Measurements from ENCODE around the gene TYSND1. TPM values are rescaled to one million over a fixed set of nuclear protein-coding genes. Genes with fewer than 3 reads are reported as not detected.

TYSND1 gene
- total RNA-seq, 1 donor from 2014 or later = 13.8 TPM

GRCh38 chr10:70135046-70135445 is 11.5 kb downstream of the TYSND1 start:
- no peak for DNase-seq (ENCODE audit: extremely low spot score, unreplicated experiment)
- Mint-ChIP-seq H3K27me3 (ENCODE audit: unreplicated experiment) (no peaks in the 10 kb centered on the region), H3K27ac (ENCODE audit: unreplicated experiment) (no peak overlapping the region), H3K36me3 (ENCODE audit: unreplicated experiment) (peaks cover 13% of the 10 kb centered on the region), H3K4me1 (ENCODE audit: unreplicated experiment) (peaks cover 31% of the 10 kb centered on the region), H3K9me3 (ENCODE audit: unreplicated experiment) (no peaks in the 10 kb centered on the region), H3K4me3 (ENCODE audit: unreplicated experiment) (no peak overlapping the region)
- no peak for TF ChIP-seq CTCF (IDR thresholded peaks at IDR 0.05)

- Mint-ChIP-seq H3K4me1 (ENCODE audit: unreplicated experiment) (peaks cover 31% of the 10 kb centered on the region), H3K27me3 (ENCODE audit: unreplicated experiment) (no peaks in the 10 kb centered on the region), H3K9me3 (ENCODE audit: unreplicated experiment) (no peaks in the 10 kb centered on the region), H3K4me3 (ENCODE audit: unreplicated experiment) (peak within 1 kb of the TSS; percentile 84), H3K27ac (ENCODE audit: unreplicated experiment) (peak within 1 kb of the TSS; percentile 93), H3K36me3 (ENCODE audit: unreplicated experiment) (peaks cover 5% of the 10 kb centered on the region)
- peak; percentile 91 for DNase-seq (ENCODE audit: extremely low spot score, unreplicated experiment)
- no peak for TF ChIP-seq CTCF (IDR thresholded peaks at IDR 0.05)
These were observed 14.1 kb downstream of the TYSND1 start, which contains the start of gene AIFM2 for GRCh38 chr10:70132098-70133029. Gene AIFM2, minus strand, starts transcription at chr10:70132825. Its CDS starts 8,741 bp downstream, at chr10:70124084.

- DNase-seq (ENCODE audit: extremely low spot score, unreplicated experiment) = no peak
- Mint-ChIP-seq H3K9me3 (ENCODE audit: unreplicated experiment) (no peaks in the 10 kb centered on the region), H3K36me3 (ENCODE audit: unreplicated experiment) (peaks cover 3% of the 10 kb centered on the region), H3K27me3 (ENCODE audit: unreplicated experiment) (no peaks in the 10 kb centered on the region), H3K4me3 (ENCODE audit: unreplicated experiment) (peak overlapping the region; percentile 84), H3K4me1 (ENCODE audit: unreplicated experiment) (peaks cover 31% of the 10 kb centered on the region), H3K27ac (ENCODE audit: unreplicated experiment) (peak overlapping the region; percentile 93)
- TF ChIP-seq CTCF (IDR thresholded peaks at IDR 0.05) = no peak
These were observed 15.0 kb downstream of the TYSND1 start for GRCh38 chr10:70131560-70131937.

- Mint-ChIP-seq H3K27me3 (ENCODE audit: unreplicated experiment) (no peaks in the 10 kb centered on the region), H3K9me3 (ENCODE audit: unreplicated experiment) (no peaks in the 10 kb centered on the region), H3K27ac (ENCODE audit: unreplicated experiment) (peak overlapping the region; percentile 93), H3K36me3 (ENCODE audit: unreplicated experiment) (peaks cover 2% of the 10 kb centered on the region), H3K4me1 (ENCODE audit: unreplicated experiment) (peaks cover 31% of the 10 kb centered on the region), H3K4me3 (ENCODE audit: unreplicated experiment) (peak overlapping the region; percentile 8)
- no peak for DNase-seq (ENCODE audit: extremely low spot score, unreplicated experiment)
- TF ChIP-seq CTCF (IDR thresholded peaks at IDR 0.05) = no peak
These were observed 15.5 kb downstream of the TYSND1 start for GRCh38 chr10:70130878-70131559.
